K562 (cell line): ENCODE data around the gene NTSR2. TPM values are rescaled to one million over a fixed set of nuclear protein-coding genes. Genes with fewer than 3 reads are reported as not detected.

Source experiments
- BCOR ChIP-seq: fragments of 450-650 bp; IDR thresholded peaks from 2 replicates; pipeline ENCODE4 v1.6.1; 2016
- ERF ChIP-seq: fragments of 450-650 bp; formaldehyde crosslinking; IDR thresholded peaks from 2 replicates; pipeline ENCODE4 v1.4.0; 2020; ENCODE audit warnings: mild to moderate bottlenecking, mixed read lengths
- ETV5 ChIP-seq: sonication (generic); formaldehyde crosslinking; IDR thresholded peaks from 2 replicates; pipeline ENCODE4 v1.4.0; 2020; ENCODE audit warnings: low read depth, mild to moderate bottlenecking, missing genetic modification reagents
- FOXA1 ChIP-seq: fragments of 450-650 bp; IDR thresholded peaks from 2 replicates; pipeline ENCODE4 v1.6.1; 2016; ENCODE audit warnings: mild to moderate bottlenecking, borderline replicate concordance
- MEF2D ChIP-seq: conservative IDR thresholded peaks from 2 replicates; pipeline ENCODE4 v1.6.1; 2016; ENCODE audit warnings: low read depth, missing genetic modification characterization, missing compliant biosample characterization
- MLLT1 ChIP-seq, 2 experiments: fragments of 450-650 bp; IDR thresholded peaks; 2 replicates each; pipeline ENCODE4 v1.6.1; 2016
- MTA2 ChIP-seq: fragments of 450-650 bp; IDR thresholded peaks from 2 replicates; pipeline ENCODE4 v1.6.1; 2016; ENCODE audit warnings: low read depth
- NR0B1 ChIP-seq: fragments of 450-650 bp; IDR thresholded peaks from one replicate; pipeline ENCODE4 v1.6.1; 2018; ENCODE audit warnings: mild to moderate bottlenecking, moderate library complexity; ENCODE audit not compliant: partially characterized antibody
- PTTG1 ChIP-seq: fragments of 450-650 bp; IDR thresholded peaks from 2 replicates; pipeline ENCODE4 v1.6.1; 2016; ENCODE audit warnings: low read depth, mild to moderate bottlenecking, missing genetic modification characterization, missing compliant biosample characterization
- SMARCE1 ChIP-seq: fragments of 450-650 bp; IDR thresholded peaks from 2 replicates; pipeline ENCODE4 v1.7.1; 2016; ENCODE audit warnings: mild to moderate bottlenecking
- STAG1 ChIP-seq: sonication (generic); formaldehyde crosslinking; IDR thresholded peaks from 2 replicates; pipeline ENCODE4 v1.5.0; 2020; ENCODE audit warnings: missing genetic modification reagents, borderline replicate concordance
- SUPT5H ChIP-seq: fragments of 450-650 bp; IDR thresholded peaks from 2 replicates; pipeline ENCODE4 v1.6.1; 2016
- YY1 ChIP-seq, 3 experiments: IDR thresholded peaks; 2 replicates each; pipeline ENCODE4 v1.6.1; 2011; ENCODE audit warnings: low read length in 2 of 3, mild to moderate bottlenecking in 2 of 3, moderate library complexity in 2 of 3, borderline replicate concordance in 1 of 3, control low read depth in 1 of 3, low read depth in 1 of 3; ENCODE audit not compliant: insufficient read depth in 3 of 3, insufficient replicate concordance in 2 of 3, control insufficient read depth in 1 of 3, insufficient read length in 1 of 3; ENCODE audit errors: extremely low read depth in 1 of 3
- ZNF12 ChIP-seq: sonication (generic); formaldehyde crosslinking; IDR thresholded peaks from 2 replicates; pipeline ENCODE4 v1.4.0; 2020; ENCODE audit warnings: mild to moderate bottlenecking, missing genetic modification reagents
- ZNF133 ChIP-seq: fragments of 250-450 bp; sonication (Bioruptor Pico); IDR thresholded peaks from 2 replicates; pipeline ENCODE4 v1.4.0; 2020; ENCODE audit warnings: mild to moderate bottlenecking
- ZNF695 ChIP-seq: fragments of 450-650 bp; formaldehyde crosslinking; IDR thresholded peaks from 2 replicates; pipeline ENCODE4 v1.4.0; 2020; ENCODE audit warnings: mild to moderate bottlenecking, moderate library complexity
- ZNF740 ChIP-seq, 3 experiments: fragments of 200-800 bp in 1 of 3; sonication (Bioruptor generic) in 1 of 3; sonication (generic) in 1 of 3; formaldehyde crosslinking in 1 of 3; IDR thresholded peaks; 2 replicates each; pipeline versions ENCODE4 v1.6.1 to v1.8.0; 2016 to 2022; ENCODE audit warnings: mild to moderate bottlenecking in 2 of 3, missing compliant biosample characterization in 2 of 3, missing genetic modification characterization in 2 of 3, missing genetic modification reagents in 1 of 3
- polyA plus RNA-seq, 8 experiments: library from polyadenylated mRNA; depleted of rRNA in 4 of 8; stranded (reverse) in 5 of 8; unstranded in 3 of 8; fragments of >200 nt; fragmentation: Nextera tagmentation in 2 of 8; fragmentation: Illumina TruSeq in 1 of 8; extraction: Ambion mirVana in 2 of 8; extraction: Trizol in 1 of 8; gene quantifications; 2 replicates each; pipeline versions ENCODE4 v1.2.1 to v1.2.3, GENCODE V29; 2011 to 2014; ENCODE audit warnings: inconsistent platforms in 1 of 8, missing spikeins in 1 of 8
- total RNA-seq, 7 experiments: library from RNA; depleted of rRNA in 6 of 7; stranded (reverse); fragments of >200 nt in 6 of 7; fragmentation: Illumina TruSeq in 2 of 7; extraction: Trizol in 2 of 7; gene quantifications; 2 replicates each; pipeline versions ENCODE4 v1.2.1 to v1.2.3, GENCODE V29; 2011 to 2021; ENCODE audit warnings: low replicate concordance in 1 of 7
- TF ChIP-seq, protein P1 (sequence below): sonication (generic); formaldehyde crosslinking; IDR thresholded peaks from 2 replicates; pipeline ENCODE4 v1.8.1; 2023; ENCODE audit warnings: missing genetic modification reagents, mild to moderate bottlenecking, borderline replicate concordance
- TF ChIP-seq, protein P2 (sequence below): fragments of 450-650 bp; formaldehyde crosslinking; IDR thresholded peaks from 2 replicates; pipeline ENCODE4 v1.4.0; 2020; ENCODE audit warnings: mild to moderate bottlenecking, moderate library complexity

NTSR2 gene
- total and polyA plus RNA-seq, 9 of the 15 experiments (the other 6 are each of a cell fraction or from before 2014, with no cell fraction given): not detected

- TF ChIP-seq, protein P1, sequence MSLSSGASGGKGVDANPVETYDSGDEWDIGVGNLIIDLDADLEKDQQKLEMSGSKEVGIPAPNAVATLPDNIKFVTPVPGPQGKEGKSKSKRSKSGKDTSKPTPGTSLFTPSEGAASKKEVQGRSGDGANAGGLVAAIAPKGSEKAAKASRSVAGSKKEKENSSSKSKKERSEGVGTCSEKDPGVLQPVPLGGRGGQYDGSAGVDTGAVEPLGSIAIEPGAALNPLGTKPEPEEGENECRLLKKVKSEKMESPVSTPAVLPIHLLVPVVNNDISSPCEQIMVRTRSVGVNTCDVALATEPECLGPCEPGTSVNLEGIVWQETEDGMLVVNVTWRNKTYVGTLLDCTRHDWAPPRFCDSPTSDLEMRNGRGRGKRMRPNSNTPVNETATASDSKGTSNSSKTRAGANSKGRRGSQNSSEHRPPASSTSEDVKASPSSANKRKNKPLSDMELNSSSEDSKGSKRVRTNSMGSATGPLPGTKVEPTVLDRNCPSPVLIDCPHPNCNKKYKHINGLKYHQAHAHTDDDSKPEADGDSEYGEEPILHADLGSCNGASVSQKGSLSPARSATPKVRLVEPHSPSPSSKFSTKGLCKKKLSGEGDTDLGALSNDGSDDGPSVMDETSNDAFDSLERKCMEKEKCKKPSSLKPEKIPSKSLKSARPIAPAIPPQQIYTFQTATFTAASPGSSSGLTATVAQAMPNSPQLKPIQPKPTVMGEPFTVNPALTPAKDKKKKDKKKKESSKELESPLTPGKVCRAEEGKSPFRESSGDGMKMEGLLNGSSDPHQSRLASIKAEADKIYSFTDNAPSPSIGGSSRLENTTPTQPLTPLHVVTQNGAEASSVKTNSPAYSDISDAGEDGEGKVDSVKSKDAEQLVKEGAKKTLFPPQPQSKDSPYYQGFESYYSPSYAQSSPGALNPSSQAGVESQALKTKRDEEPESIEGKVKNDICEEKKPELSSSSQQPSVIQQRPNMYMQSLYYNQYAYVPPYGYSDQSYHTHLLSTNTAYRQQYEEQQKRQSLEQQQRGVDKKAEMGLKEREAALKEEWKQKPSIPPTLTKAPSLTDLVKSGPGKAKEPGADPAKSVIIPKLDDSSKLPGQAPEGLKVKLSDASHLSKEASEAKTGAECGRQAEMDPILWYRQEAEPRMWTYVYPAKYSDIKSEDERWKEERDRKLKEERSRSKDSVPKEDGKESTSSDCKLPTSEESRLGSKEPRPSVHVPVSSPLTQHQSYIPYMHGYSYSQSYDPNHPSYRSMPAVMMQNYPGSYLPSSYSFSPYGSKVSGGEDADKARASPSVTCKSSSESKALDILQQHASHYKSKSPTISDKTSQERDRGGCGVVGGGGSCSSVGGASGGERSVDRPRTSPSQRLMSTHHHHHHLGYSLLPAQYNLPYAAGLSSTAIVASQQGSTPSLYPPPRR (CRISPR knock-in tag): no peak
- TF ChIP-seq ZNF133: no peak
- TF ChIP-seq ZNF695 (CRISPR knock-in tag): no peak
- peak; percentile 84 for TF ChIP-seq PTTG1 (tag)
- no peak for TF ChIP-seq ZNF740 (CRISPR knock-in tag; IDR thresholded peaks at IDR 0.05)
- TF ChIP-seq ZNF740 (tag; IDR thresholded peaks at IDR 0.05): no peak
- TF ChIP-seq NR0B1: no peak
- peak; percentile 66; the same call in 1 of the 2 replicates for TF ChIP-seq MEF2D
- no peak for TF ChIP-seq YY1 (IDR thresholded peaks at IDR 0.05; ENCODE audit: borderline replicate concordance in 1 of 3, control insufficient read depth in 1 of 3, extremely low read depth in 1 of 3, insufficient read depth in 3 of 3, insufficient read length in 1 of 3, insufficient replicate concordance in 2 of 3, low read depth in 1 of 3, low read length in 2 of 3)
- TF ChIP-seq MTA2: no peak
- no peak for TF ChIP-seq MLLT1 (IDR thresholded peaks at IDR 0.05)
- TF ChIP-seq, protein P2, sequence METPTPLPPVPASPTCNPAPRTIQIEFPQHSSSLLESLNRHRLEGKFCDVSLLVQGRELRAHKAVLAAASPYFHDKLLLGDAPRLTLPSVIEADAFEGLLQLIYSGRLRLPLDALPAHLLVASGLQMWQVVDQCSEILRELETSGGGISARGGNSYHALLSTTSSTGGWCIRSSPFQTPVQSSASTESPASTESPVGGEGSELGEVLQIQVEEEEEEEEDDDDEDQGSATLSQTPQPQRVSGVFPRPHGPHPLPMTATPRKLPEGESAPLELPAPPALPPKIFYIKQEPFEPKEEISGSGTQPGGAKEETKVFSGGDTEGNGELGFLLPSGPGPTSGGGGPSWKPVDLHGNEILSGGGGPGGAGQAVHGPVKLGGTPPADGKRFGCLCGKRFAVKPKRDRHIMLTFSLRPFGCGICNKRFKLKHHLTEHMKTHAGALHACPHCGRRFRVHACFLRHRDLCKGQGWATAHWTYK (CRISPR knock-in tag): no peak
- TF ChIP-seq FOXA1: no peak
- no peak for TF ChIP-seq STAG1
- no peak for TF ChIP-seq SUPT5H
- no peak for TF ChIP-seq ERF
- no peak for TF ChIP-seq ETV5 (CRISPR knock-in tag)
- no peak for TF ChIP-seq BCOR
- TF ChIP-seq SMARCE1: no peak
- no peak for TF ChIP-seq ZNF12 (CRISPR knock-in tag)
Measured at GRCh38 chr2:11695576-11695975, 25.6 kb upstream of the NTSR2 start (continued).
